GM21447 (cell line): ENCODE measurements around the gene TMEM185A.
"Not testable (repeated sequence)": the region's sequence is repeated elsewhere in the genome, so short reads cannot be mapped to it uniquely, and the experiment has no call there.

Experiments
- ATAC-seq: cut with Tn5 transposase; IDR thresholded peaks from one replicate; pipeline ENCODE4 v1.9.1; 2021; ENCODE audit not compliant: unreplicated experiment

Gene TMEM185A

GRCh38 chrX:149628280-149628679, 3.3 kb downstream of the TMEM185A start:
- ATAC-seq: no peak

DNA sequence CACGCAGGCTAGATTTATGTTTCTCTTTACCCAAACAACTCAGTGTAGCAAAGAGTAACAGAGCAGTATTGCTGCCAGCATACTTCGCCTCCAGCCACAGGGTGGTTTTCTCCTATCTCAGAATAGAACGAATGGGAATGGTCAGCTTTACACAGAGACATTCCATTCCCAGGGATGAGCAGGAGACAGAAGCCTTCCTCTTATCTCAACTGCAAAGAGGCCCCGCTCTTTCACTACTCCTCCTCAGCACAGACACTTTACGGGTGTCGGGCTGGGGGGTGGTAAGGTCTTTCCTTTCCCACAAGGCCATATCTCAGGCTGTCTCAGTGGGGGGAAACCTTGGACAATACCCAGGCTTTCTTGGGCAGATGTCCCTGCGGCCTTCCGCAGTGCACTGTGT, 4.8 kb downstream of the TMEM185A start:
- not testable (repeated sequence) for ATAC-seq

DNA sequence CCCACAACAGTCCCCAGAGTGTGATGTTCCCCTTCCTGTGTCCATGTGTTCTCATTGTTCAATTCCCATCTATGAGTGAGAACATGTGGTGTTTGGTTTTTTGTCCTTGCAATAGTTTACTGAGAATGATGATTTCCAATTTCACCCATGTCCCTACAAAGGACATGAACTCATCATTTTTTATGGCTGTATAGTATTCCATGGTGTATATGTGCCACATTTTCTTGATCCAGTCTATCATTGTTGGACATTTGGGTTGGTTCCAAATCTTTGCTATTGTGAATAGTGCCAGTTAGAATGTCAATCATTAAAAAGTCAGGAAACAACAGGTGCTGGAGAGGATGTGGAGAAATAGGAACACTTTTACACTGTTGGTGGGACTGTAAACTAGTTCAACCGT, 11.9 kb downstream of the TMEM185A start:
- ATAC-seq: not testable (repeated sequence)

DNA sequence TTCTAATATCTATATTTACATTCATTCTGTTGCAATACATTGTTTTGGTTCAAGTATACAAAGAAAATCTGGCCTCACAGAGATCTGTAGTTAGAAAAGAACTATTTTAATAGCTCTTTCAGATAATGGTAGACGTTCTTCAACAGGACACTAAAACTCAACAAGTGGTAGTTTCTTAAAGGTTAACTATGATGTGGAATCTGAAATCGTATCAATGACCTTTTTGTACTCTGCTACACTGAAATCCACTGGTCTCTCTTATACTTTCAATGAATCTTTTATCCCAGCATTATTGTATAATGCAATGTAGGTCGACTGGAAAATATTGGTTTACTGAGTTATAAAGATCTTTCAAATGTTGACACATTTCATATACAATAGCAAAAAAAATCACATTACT, 12.7 kb downstream of the TMEM185A start:
- ATAC-seq: no peak

GRCh38 chrX:149611623-149612175, 19.9 kb downstream of the TMEM185A start:
- ATAC-seq: no peak

DNA sequence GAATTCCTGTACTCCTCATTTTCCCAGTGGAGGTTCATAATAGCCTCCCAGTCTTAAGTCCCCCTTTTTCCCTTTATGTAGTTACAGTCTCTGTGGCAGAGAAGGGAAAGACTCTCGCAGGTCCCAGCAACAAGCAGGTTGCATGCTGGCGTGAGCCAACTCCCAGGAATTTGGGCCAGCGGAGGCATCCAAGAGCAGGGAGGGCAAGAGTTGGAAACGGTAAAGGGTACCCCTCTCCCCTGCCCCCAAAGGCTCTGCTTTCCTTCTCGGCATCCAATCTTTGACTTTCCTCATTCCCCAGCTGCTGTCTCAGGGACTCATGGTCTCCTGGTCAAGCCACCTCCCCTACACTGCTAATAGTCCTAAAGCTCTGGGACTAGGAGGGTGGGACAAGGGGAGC, 21.1 kb downstream of the TMEM185A start:
- no peak for ATAC-seq

DNA sequence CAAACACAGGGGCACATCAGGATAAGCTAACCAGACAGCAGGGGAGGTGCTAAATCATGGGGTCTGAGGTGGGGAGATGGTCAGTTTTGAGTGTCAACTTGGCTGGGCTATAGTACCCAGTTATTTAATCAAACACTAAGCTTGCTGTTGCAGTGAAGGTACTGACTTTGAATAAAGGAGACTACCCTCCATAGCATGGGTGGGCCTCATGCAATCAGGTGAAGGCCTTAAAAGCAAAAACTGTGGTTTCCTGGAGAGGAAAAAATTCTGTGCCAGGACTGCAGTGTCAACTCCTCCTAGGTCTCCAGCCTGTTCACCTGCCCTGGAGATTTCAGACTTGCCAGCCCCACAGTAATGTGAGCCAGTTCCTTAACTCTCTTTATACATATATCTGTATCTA, 23.9 kb downstream of the TMEM185A start:
- no peak for ATAC-seq

DNA sequence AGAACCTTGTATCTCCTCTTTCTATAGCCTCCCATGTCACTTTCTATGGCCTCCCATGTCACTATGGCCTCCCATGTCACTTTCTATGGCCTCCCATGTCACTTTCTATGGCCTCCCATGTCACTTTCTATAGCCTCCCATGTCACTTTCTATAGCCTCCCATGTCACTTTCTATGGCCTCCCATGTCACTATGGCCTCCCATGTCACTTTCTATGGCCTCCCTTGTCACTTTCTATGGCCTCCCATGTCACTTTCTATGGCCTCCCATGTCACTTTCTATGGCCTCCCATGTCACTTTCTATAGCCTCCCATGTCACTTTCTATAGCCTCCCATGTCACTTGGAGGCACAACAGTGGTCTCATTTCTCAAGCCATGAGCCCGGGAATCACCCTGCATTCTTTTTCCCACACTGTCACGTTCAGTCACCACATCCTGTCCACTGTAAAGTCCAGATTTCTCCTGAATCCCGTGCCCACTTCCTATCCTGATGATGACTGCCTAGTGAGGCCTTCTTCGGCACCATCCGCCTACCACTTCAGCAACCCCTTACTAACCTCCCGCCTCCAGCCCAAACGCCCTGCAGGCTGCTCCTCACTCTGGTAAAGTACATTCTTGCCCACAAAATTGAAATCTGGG, 26.2 kb downstream of the TMEM185A start:
- ATAC-seq: not testable (repeated sequence)

GRCh38 chrX:149598603-149599002, 33.0 kb downstream of the TMEM185A start:
- ATAC-seq: not testable (repeated sequence)

DNA sequence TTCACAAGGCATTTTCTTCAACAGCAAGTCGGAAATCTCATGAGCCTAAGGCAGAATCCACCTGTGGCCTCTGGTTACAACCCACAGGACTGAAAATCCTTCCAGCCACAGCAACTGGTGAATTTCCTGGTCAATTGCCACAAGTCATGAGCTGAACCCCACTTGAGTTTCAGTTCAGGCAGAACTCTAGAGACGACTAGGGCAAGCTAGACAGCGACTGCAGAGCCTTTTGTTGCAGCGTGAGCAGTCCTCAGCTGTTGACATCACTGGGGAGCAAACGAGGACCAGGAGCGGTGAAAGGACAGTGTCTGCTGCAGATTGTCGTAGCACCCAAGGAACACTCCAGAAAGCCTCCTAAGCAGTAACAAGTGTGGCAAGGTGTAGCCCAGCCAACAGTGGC, 35.6 kb downstream of the TMEM185A start:
- not testable (repeated sequence) for ATAC-seq

DNA sequence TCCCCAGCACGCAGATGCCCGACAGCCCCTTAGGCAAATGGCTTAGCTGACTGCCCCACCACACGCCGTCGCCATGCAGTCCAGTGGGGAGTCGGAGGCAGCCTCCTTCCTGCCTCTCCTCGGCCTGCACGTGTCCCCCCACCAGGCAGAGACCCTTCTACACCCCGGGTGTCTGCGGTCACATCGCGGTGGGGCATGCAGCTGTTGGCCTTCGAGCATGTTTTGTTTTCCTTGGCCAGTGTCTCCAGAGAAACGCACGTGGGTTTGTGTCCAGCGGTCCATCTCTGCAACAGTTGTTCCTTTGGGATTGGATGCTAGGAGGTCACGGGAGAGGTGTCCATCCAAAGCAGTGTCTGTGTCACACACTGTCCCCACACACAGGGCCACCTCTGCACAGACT, 36.4 kb downstream of the TMEM185A start, which contains the start of gene HSFX2:
TSS of gene HSFX2 (minus strand) at position 101 of the 400 bp plus-strand sequence. CDS start 614 bp downstream, outside the sequence.
- ATAC-seq: not testable (repeated sequence)

- not testable (repeated sequence) for ATAC-seq
These were observed 40.6 kb downstream of the TMEM185A start for GRCh38 chrX:149590993-149591392.

DNA sequence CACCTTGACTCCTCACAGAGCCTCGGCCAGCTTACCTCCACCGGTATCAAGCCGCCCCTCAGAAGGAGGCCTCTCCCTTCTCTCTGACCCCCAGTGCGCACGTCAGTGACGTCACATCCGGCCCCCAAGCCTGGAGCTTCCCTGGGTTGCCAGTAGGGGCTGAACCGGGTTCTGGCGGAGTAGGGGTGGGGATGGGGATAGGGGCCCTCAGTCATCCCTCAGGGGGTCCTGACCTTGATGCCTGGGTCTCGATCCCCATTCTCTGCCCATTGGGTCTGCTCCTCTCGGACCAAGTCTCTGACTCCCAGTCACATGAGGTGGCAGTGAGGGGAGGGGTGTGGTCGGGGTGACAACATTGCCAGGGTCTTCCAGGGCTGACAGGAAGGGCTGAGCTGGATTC, 44.2 kb downstream of the TMEM185A start, which contains the start of gene MAGEA9B:
TSS of gene MAGEA9B (minus strand) at position 101 of the 400 bp plus-strand sequence. CDS start 4,280 bp downstream, outside the sequence.
- not testable (repeated sequence) for ATAC-seq

DNA sequence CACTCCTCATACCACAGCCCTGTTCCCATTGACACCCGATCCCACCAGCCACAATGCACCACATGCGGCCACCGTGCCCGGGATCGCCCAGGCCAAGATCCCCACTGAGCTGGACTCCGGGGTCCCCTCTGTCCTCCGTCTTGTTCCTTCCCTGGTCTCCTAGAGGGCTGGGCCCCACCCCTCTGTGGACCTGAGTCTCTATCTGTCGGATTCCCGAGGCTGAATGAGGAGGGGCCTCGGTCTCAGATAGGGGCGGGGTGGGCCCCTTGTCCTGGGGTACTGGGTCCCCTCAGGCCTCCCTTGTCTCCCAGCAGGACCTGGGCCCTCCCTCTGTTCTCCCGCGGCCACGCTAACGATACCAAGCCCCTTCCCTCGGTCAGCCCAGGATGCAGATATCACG, 46.0 kb downstream of the TMEM185A start:
- not testable (repeated sequence) for ATAC-seq

- ATAC-seq: peak; percentile 100
These were observed 58.1 kb downstream of the TMEM185A start for GRCh38 chrX:149573456-149573855.

- no peak for ATAC-seq
These were observed 58.8 kb downstream of the TMEM185A start for GRCh38 chrX:149572743-149573142.

DNA sequence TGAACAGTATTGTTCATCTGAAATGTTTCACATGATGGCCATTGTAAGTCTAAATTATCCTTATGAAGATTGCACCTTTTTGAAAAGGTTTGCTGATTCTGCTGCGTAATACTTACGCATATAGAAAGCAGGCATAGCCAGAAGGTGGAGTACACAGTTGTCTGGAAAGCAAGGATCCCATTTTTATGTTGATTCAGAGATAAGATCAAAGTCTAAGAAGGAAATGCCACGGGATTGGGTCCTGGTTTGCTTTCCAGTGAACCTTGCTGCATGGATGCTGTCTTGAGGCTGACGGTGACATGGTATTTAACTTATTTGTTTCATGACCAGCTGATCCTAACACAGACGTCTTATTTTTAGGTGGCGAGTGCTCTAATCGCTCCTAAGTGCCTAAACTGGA, 59.8 kb downstream of the TMEM185A start:
- ATAC-seq: no peak

GRCh38 chrX:149570668-149571067, 60.9 kb downstream of the TMEM185A start:
- ATAC-seq: no peak

- ATAC-seq: no peak
These were observed 61.8 kb downstream of the TMEM185A start for GRCh38 chrX:149569770-149570169.

GRCh38 chrX:149568701-149569296, 62.8 kb downstream of the TMEM185A start:
- ATAC-seq: no peak

GRCh38 chrX:149567621-149568417, 63.8 kb downstream of the TMEM185A start:
- ATAC-seq: no peak
